ENCODE results near the gene DDX1.

- TF ChIP-seq, protein P1, sequence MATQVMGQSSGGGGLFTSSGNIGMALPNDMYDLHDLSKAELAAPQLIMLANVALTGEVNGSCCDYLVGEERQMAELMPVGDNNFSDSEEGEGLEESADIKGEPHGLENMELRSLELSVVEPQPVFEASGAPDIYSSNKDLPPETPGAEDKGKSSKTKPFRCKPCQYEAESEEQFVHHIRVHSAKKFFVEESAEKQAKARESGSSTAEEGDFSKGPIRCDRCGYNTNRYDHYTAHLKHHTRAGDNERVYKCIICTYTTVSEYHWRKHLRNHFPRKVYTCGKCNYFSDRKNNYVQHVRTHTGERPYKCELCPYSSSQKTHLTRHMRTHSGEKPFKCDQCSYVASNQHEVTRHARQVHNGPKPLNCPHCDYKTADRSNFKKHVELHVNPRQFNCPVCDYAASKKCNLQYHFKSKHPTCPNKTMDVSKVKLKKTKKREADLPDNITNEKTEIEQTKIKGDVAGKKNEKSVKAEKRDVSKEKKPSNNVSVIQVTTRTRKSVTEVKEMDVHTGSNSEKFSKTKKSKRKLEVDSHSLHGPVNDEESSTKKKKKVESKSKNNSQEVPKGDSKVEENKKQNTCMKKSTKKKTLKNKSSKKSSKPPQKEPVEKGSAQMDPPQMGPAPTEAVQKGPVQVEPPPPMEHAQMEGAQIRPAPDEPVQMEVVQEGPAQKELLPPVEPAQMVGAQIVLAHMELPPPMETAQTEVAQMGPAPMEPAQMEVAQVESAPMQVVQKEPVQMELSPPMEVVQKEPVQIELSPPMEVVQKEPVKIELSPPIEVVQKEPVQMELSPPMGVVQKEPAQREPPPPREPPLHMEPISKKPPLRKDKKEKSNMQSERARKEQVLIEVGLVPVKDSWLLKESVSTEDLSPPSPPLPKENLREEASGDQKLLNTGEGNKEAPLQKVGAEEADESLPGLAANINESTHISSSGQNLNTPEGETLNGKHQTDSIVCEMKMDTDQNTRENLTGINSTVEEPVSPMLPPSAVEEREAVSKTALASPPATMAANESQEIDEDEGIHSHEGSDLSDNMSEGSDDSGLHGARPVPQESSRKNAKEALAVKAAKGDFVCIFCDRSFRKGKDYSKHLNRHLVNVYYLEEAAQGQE (IDR thresholded peaks at IDR 0.05; ENCODE audit: insufficient read depth in 1 of 2, low read depth in 2 of 2, low read length in 2 of 2) = no peak
- TF ChIP-seq SIN3A (IDR thresholded peaks at IDR 0.05; ENCODE audit: borderline replicate concordance, insufficient read depth, low read length) = no peak
Observed at GRCh38 chr2:15546297-15547098, 45.2 kb upstream of the DDX1 start.

All from PFSK-1 (cell line).